Mucosa of descending colon (tissue), 3 donors: ENCODE data around the gene DNAH10. TPM values are rescaled to one million over a fixed set of nuclear protein-coding genes. Genes with fewer than 3 reads are reported as not detected.

Source experiments
- ATAC-seq: fragments of 200-7000 bp; cut with Tn5 transposase; one replicate; pipeline ENCODE4 v1.9.1; 2020; ENCODE audit warnings: mild to moderate bottlenecking, moderate library complexity
- DNase-seq, 3 donors: peaks; one replicate each; pipeline ENCODE4 v3.0.0-alpha.2; 2020
- H3K36me3 ChIP-seq: fragments of 200-600 bp; one replicate; pipeline ENCODE4 v1.8.0; 2021; ENCODE audit warnings: low read depth, mild to moderate bottlenecking
- H3K4me1 ChIP-seq: fragments of 200-600 bp; one replicate; pipeline ENCODE4 v1.8.0; 2021; ENCODE audit warnings: low read depth, mild to moderate bottlenecking
- H3K4me3 ChIP-seq: fragments of 200-600 bp; one replicate; pipeline ENCODE4 v1.8.0; 2021; ENCODE audit warnings: mild to moderate bottlenecking
- H3K9me3 ChIP-seq: fragments of 200-600 bp; one replicate; pipeline ENCODE4 v1.8.0; 2021; ENCODE audit warnings: mild to moderate bottlenecking
- intact Hi-C, 2 donors: fragments of 100-400 bp; cut with DNase I in 1 of 2; cut with micrococcal nuclease in 1 of 2; formaldehyde crosslinking; loops; one replicate each; pipeline versions ENCODE4 v1.11.0 to v1.11.1; 2022; cut with DNase I, micrococcal nuclease
- total RNA-seq, 3 donors: library from RNA; stranded (reverse); fragmentation: NEBNext Ultra II Directional in 2 of 3; extraction: Animal tissue kit (Norgen Biotek cat#: 25700) in 2 of 3; gene quantifications; one replicate each; pipeline versions ENCODE4 v1.2.1 to v1.2.4, GENCODE V29; 2021 to 2023
- TF ChIP-seq, protein P1 (sequence below): fragments of 200-600 bp; IDR thresholded peaks from one replicate; pipeline ENCODE4 v1.8.0; 2022; ENCODE audit warnings: antibody characterized with exemption, mild to moderate bottlenecking
- donor health status: DM: no; HTN: no; CAD: no; lungs with moderate emphysema.
- donor health status: DM: no; HTN: no; CAD: no.
- donor health status: DM: no; HTN: yes; CAD: no.

The DNAH10 gene
- total RNA-seq, 3 donors from 2014 or later, result 0.29 to 0.63 (median 0.29) TPM

DNA sequence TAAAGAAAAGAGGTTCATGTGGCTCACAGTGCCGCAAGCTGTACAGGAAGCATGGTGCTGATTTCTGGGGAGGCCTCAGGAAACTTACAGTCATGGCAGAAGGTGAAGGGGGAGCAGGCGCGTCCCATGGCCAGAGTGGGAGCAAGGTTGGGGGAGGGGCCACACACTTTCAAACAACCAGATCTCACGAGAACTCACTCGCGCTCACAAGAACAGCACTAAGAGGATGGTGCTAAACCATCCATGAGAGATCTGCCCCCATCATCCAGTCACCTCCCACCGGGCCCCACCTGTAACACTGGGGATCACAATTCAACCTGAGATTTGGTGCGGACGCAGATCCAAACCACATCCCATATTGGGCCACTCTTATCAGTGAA lies 130.1 kb downstream of the DNAH10 start:
- Histone ChIP-seq H3K4me3 (no peak overlapping the region), H3K36me3 (no peaks in the 10 kb centered on the region)
- no peak for ATAC-seq

DNA sequence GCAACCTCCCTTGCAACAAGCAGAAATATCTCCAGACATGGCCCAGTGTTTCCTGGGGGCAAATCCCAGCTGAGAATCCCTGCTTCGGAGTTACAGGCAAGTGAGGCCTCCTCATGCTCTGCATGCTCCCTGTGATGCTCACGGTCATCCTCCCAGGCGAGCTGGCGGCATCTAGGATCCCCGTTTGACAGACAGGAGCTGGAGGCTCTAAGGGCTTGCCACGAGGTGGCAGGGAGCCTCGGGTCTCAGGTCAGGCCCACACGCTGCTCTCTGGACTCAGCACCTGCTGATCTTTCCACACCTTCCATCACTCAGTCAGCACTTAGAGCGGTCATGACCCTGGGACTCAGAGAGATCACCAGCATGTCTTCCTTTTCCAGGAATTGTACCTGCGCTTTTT lies 130.8 kb downstream of the DNAH10 start:
- TF ChIP-seq, protein P1, sequence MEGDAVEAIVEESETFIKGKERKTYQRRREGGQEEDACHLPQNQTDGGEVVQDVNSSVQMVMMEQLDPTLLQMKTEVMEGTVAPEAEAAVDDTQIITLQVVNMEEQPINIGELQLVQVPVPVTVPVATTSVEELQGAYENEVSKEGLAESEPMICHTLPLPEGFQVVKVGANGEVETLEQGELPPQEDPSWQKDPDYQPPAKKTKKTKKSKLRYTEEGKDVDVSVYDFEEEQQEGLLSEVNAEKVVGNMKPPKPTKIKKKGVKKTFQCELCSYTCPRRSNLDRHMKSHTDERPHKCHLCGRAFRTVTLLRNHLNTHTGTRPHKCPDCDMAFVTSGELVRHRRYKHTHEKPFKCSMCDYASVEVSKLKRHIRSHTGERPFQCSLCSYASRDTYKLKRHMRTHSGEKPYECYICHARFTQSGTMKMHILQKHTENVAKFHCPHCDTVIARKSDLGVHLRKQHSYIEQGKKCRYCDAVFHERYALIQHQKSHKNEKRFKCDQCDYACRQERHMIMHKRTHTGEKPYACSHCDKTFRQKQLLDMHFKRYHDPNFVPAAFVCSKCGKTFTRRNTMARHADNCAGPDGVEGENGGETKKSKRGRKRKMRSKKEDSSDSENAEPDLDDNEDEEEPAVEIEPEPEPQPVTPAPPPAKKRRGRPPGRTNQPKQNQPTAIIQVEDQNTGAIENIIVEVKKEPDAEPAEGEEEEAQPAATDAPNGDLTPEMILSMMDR, result no peak
- Histone ChIP-seq H3K4me3 (no peak overlapping the region), H3K36me3 (no peaks in the 10 kb centered on the region), H3K9me3 (no peaks in the 10 kb centered on the region), H3K4me1 (no peaks in the 10 kb centered on the region)
- intact Hi-C loops, result no loop called here
- DNase-seq, result no peak
- ATAC-seq, result no peak

More for the DNA sequence above, 130.1 kb downstream of the DNAH10 start:
- Histone ChIP-seq H3K9me3 (no peaks in the 10 kb centered on the region), H3K4me1 (no peaks in the 10 kb centered on the region)
- intact Hi-C loops, result no loop called here
- DNase-seq, result no peak
- TF ChIP-seq, protein P1, result no peak

DNA sequence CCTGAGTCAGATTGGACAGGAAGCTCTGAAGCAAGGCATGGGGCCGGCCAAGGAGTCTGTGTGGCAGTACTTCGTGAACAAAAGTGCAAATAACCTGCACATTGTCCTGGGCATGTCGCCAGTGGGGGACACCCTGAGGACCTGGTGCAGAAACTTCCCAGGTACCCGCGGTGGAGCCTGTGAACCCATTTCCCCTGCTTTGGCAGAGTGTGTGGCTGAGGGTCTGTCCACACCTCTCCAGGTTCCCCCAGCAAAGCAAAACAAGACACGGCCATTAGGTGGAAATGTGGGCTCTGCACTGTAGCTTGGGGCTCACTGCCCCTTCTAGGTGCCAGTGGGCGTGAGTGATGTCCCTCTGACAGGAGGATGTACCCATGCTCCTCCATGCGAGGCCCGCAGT lies 131.2 kb downstream of the DNAH10 start:
- ATAC-seq (no peak), DNase-seq (no peak)
- Histone ChIP-seq H3K36me3 (no peaks in the 10 kb centered on the region), H3K4me1 (no peaks in the 10 kb centered on the region), H3K9me3 (no peaks in the 10 kb centered on the region), H3K4me3 (no peak overlapping the region)
- TF ChIP-seq, protein P1, result no peak
- intact Hi-C loops, result no loop called here

DNA sequence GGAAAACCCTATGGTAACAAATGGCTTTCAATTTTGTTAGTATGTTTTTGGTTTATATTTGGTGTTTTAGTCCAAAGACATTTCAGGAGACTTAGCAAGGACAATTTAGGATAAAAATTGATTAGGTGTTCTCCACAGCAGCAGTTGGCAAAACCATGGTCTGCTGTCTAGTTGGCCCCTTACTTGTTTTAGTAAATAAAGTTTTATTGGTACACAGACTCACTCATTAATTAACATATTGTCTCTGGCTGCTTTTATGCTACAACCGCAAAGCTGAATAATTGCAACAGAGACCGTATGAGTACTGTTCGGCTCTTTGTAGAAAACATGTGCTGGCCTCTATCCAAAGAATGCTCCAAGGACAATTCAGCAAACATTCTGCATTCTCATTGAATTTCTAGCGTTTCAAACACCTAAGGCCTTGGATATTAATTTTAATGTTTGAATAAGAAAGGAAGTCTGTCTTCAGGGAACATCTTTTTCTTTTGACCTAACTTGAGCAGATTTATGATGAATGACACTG lies 132.8 kb downstream of the DNAH10 start:
- ATAC-seq (no peak), DNase-seq (no peak)
- intact Hi-C loops, result no loop called here
- Histone ChIP-seq H3K9me3 (no peaks in the 10 kb centered on the region), H3K36me3 (no peaks in the 10 kb centered on the region), H3K4me3 (no peak overlapping the region), H3K4me1 (no peaks in the 10 kb centered on the region)
- TF ChIP-seq, protein P1, result no peak

DNA sequence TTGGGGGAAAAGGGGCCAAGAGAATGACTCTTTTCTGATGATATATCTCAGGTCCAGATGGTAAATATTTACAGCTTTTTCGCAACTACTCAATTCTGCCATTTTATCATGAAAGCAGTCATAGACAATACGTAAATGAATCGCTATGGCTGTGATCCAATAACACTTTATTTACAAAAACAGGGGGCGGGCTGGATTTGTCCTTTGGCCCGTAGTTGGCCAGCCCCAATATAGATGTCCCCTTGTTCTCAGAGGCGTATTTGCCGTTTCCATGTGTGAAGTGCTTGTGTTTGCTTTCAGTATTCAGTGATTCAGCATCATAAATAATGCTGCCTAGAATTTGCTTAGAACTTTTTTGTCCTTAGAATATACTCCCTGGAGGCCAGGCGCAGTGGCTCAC lies 133.3 kb downstream of the DNAH10 start:
- H3K9me3 ChIP-seq, result no peaks in the 10 kb centered on the region
- no peaks in the 10 kb centered on the region for H3K4me1 ChIP-seq
- intact Hi-C loops, result no loop called here
- DNase-seq (no peak), ATAC-seq (no peak)
- H3K36me3 ChIP-seq, result no peaks in the 10 kb centered on the region
- TF ChIP-seq, protein P1, result no peak
- H3K4me3 ChIP-seq, result no peak overlapping the region

DNA sequence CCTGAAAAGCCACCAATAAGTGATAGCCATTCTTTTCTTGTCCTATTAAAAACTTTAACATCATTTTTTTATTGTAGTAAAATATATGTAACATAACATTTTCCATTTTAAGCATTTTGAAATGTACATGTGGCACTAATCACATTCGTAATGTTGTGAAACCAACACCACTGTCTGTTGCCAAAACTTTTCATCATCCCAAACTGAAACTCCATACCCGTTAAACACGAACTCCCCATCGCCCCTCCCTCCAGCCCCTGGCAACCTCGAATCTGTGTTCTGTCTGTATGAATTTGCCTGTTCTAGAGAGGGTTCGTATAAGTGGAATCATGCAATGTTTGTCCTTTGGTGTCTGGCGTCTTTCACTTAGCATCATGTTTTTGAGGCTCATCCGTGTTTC lies 134.7 kb downstream of the DNAH10 start:
- no peak for DNase-seq
- H3K36me3 ChIP-seq, result no peaks in the 10 kb centered on the region
- H3K4me3 ChIP-seq, result no peak overlapping the region
- intact Hi-C loops, result no loop called here
- TF ChIP-seq, protein P1, result no peak
- no peak for ATAC-seq
- H3K4me1 ChIP-seq, result no peaks in the 10 kb centered on the region
- no peaks in the 10 kb centered on the region for H3K9me3 ChIP-seq
